ENCODE measurements around the gene SLC35F3. TPM values are rescaled to one million over a fixed set of nuclear protein-coding genes. Genes with fewer than 3 reads are reported as not detected.

SLC35F3 gene
- total RNA-seq, 1 experiment from 2014 or later = 0.94 TPM

DNA sequence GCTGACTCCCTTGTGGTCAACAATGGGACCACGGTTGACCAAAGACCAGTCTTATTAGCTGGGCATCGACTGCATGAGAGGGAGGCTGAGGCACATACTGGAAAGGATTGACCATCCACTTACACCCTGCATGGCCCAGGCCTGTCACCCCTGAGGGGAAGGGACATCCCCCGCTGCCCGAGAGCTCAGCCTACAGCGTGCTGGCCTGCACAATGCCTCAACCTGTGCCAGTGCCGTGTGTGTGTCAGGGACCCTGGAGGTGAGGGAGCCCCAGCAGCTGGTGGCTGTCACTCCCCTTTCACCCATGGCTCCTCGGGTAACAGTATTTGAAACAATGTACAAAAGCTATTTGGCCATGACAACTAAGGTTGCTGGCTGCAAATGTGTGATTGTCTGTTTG, 67.3 kb downstream of the SLC35F3 start (continued):
- TF ChIP-seq, protein P1, sequence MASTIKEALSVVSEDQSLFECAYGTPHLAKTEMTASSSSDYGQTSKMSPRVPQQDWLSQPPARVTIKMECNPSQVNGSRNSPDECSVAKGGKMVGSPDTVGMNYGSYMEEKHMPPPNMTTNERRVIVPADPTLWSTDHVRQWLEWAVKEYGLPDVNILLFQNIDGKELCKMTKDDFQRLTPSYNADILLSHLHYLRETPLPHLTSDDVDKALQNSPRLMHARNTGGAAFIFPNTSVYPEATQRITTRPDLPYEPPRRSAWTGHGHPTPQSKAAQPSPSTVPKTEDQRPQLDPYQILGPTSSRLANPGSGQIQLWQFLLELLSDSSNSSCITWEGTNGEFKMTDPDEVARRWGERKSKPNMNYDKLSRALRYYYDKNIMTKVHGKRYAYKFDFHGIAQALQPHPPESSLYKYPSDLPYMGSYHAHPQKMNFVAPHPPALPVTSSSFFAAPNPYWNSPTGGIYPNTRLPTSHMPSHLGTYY (CRISPR knock-in tag; IDR thresholded peaks at IDR 0.05) = no peak
- TF ChIP-seq OVOL2 (CRISPR knock-in tag; IDR thresholded peaks at IDR 0.05; ENCODE audit: borderline replicate concordance) (no peak), SP1 (CRISPR knock-in tag; conservative IDR thresholded peaks at IDR 0.05) (no peak), NFATC4 (CRISPR knock-in tag; IDR thresholded peaks at IDR 0.05) (no peak), ZNF396 (CRISPR knock-in tag; IDR thresholded peaks at IDR 0.05; ENCODE audit: borderline replicate concordance) (no peak), CBFB (CRISPR knock-in tag; IDR thresholded peaks at IDR 0.05; ENCODE audit: low read depth) (no peak)
- TF ChIP-seq, protein P2, sequence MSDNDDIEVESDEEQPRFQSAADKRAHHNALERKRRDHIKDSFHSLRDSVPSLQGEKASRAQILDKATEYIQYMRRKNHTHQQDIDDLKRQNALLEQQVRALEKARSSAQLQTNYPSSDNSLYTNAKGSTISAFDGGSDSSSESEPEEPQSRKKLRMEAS (CRISPR knock-in tag; IDR thresholded peaks at IDR 0.05) = no peak

DNA sequence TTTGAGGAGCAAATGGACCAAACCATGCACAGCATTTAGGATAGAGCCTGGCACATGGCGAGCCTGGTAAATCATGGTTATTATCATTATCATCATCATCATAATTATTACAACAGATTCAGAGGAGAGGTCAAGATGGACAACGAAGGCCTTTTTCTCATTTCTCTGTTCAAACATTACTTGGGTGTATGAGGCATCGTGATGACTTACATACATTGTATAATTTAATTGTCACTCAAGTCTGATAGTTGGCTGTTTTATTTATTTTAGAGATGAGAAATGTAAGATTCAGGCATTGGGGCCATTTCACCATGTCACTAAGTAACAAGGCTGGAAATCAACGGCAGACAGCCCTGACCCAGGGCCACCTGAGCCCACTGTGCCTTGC, 68.1 kb downstream of the SLC35F3 start:
- Mint-ChIP-seq H3K4me1 (no peaks in the 10 kb centered on the region), H3K27me3 (ENCODE audit: low read depth) (no peaks in the 10 kb centered on the region), H3K9me3 (no peaks in the 10 kb centered on the region), H3K4me3 (no peak overlapping the region), H3K27ac (no peak overlapping the region), H3K36me3 (no peaks in the 10 kb centered on the region)
- POLR2A ChIA-PET = no interaction called here
- CTCF ChIA-PET = interaction anchor here (1.0 kb wide), 3 partner anchors 9 to 117 kb away, joined by 3 to 5 read pairs (median 3); no protein-coding TSS in a partner anchor
- no peak for DNase-seq (ENCODE audit: low spot score)
- ATAC-seq = no peak
- TF ChIP-seq NFYB (CRISPR knock-in tag; conservative IDR thresholded peaks at IDR 0.05; ENCODE audit: low read depth) = no peak
- no peak for TF ChIP-seq FOXJ3 (CRISPR knock-in tag; IDR thresholded peaks at IDR 0.05; ENCODE audit: borderline replicate concordance)
- no peak for TF ChIP-seq SOX15 (CRISPR knock-in tag; IDR thresholded peaks at IDR 0.05)
- TF ChIP-seq ZBTB21 (CRISPR knock-in tag; IDR thresholded peaks at IDR 0.05; ENCODE audit: borderline replicate concordance) = no peak
- TF ChIP-seq, protein P2 (CRISPR knock-in tag; IDR thresholded peaks at IDR 0.05) = no peak
- TF ChIP-seq, protein P3, sequence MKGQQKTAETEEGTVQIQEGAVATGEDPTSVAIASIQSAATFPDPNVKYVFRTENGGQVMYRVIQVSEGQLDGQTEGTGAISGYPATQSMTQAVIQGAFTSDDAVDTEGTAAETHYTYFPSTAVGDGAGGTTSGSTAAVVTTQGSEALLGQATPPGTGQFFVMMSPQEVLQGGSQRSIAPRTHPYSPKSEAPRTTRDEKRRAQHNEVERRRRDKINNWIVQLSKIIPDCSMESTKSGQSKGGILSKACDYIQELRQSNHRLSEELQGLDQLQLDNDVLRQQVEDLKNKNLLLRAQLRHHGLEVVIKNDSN (CRISPR knock-in tag; IDR thresholded peaks at IDR 0.05) = no peak
- TF ChIP-seq ZNF263 (CRISPR knock-in tag; IDR thresholded peaks at IDR 0.05; ENCODE audit: low read depth) = no peak
- TF ChIP-seq, protein P4, sequence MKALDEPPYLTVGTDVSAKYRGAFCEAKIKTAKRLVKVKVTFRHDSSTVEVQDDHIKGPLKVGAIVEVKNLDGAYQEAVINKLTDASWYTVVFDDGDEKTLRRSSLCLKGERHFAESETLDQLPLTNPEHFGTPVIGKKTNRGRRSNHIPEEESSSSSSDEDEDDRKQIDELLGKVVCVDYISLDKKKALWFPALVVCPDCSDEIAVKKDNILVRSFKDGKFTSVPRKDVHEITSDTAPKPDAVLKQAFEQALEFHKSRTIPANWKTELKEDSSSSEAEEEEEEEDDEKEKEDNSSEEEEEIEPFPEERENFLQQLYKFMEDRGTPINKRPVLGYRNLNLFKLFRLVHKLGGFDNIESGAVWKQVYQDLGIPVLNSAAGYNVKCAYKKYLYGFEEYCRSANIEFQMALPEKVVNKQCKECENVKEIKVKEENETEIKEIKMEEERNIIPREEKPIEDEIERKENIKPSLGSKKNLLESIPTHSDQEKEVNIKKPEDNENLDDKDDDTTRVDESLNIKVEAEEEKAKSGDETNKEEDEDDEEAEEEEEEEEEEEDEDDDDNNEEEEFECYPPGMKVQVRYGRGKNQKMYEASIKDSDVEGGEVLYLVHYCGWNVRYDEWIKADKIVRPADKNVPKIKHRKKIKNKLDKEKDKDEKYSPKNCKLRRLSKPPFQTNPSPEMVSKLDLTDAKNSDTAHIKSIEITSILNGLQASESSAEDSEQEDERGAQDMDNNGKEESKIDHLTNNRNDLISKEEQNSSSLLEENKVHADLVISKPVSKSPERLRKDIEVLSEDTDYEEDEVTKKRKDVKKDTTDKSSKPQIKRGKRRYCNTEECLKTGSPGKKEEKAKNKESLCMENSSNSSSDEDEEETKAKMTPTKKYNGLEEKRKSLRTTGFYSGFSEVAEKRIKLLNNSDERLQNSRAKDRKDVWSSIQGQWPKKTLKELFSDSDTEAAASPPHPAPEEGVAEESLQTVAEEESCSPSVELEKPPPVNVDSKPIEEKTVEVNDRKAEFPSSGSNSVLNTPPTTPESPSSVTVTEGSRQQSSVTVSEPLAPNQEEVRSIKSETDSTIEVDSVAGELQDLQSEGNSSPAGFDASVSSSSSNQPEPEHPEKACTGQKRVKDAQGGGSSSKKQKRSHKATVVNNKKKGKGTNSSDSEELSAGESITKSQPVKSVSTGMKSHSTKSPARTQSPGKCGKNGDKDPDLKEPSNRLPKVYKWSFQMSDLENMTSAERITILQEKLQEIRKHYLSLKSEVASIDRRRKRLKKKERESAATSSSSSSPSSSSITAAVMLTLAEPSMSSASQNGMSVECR (CRISPR knock-in tag; IDR thresholded peaks at IDR 0.05; ENCODE audit: borderline replicate concordance) = no peak
- no peak for TF ChIP-seq NR2C2 (CRISPR knock-in tag; IDR thresholded peaks at IDR 0.05)
- no peak for TF ChIP-seq SP1 (CRISPR knock-in tag; conservative IDR thresholded peaks at IDR 0.05)
- TF ChIP-seq JUN (CRISPR knock-in tag; IDR thresholded peaks at IDR 0.05) = no peak
- TF ChIP-seq ZNF121 (CRISPR knock-in tag; IDR thresholded peaks at IDR 0.05) = no peak
- TF ChIP-seq ZNF671 (CRISPR knock-in tag; IDR thresholded peaks at IDR 0.05) = no peak
- TF ChIP-seq, protein P5, sequence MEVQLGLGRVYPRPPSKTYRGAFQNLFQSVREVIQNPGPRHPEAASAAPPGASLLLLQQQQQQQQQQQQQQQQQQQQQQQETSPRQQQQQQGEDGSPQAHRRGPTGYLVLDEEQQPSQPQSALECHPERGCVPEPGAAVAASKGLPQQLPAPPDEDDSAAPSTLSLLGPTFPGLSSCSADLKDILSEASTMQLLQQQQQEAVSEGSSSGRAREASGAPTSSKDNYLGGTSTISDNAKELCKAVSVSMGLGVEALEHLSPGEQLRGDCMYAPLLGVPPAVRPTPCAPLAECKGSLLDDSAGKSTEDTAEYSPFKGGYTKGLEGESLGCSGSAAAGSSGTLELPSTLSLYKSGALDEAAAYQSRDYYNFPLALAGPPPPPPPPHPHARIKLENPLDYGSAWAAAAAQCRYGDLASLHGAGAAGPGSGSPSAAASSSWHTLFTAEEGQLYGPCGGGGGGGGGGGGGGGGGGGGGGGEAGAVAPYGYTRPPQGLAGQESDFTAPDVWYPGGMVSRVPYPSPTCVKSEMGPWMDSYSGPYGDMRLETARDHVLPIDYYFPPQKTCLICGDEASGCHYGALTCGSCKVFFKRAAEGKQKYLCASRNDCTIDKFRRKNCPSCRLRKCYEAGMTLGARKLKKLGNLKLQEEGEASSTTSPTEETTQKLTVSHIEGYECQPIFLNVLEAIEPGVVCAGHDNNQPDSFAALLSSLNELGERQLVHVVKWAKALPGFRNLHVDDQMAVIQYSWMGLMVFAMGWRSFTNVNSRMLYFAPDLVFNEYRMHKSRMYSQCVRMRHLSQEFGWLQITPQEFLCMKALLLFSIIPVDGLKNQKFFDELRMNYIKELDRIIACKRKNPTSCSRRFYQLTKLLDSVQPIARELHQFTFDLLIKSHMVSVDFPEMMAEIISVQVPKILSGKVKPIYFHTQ (CRISPR knock-in tag; IDR thresholded peaks at IDR 0.05) = no peak
- no peak for TF ChIP-seq ZNF317 (CRISPR knock-in tag; IDR thresholded peaks at IDR 0.05; ENCODE audit: borderline replicate concordance, low read depth)
- TF ChIP-seq, protein P6, sequence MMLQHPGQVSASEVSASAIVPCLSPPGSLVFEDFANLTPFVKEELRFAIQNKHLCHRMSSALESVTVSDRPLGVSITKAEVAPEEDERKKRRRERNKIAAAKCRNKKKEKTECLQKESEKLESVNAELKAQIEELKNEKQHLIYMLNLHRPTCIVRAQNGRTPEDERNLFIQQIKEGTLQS (CRISPR knock-in tag; conservative IDR thresholded peaks at IDR 0.05) = no peak
- TF ChIP-seq, protein P7, sequence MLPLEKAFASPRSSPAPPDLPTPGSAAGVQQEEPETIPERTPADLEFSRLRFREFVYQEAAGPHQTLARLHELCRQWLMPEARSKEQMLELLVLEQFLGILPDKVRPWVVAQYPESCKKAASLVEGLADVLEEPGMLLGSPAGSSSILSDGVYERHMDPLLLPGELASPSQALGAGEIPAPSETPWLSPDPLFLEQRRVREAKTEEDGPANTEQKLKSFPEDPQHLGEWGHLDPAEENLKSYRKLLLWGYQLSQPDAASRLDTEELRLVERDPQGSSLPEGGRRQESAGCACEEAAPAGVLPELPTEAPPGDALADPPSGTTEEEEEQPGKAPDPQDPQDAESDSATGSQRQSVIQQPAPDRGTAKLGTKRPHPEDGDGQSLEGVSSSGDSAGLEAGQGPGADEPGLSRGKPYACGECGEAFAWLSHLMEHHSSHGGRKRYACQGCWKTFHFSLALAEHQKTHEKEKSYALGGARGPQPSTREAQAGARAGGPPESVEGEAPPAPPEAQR (CRISPR knock-in tag; IDR thresholded peaks at IDR 0.05) = no peak
- TF ChIP-seq, protein P8, sequence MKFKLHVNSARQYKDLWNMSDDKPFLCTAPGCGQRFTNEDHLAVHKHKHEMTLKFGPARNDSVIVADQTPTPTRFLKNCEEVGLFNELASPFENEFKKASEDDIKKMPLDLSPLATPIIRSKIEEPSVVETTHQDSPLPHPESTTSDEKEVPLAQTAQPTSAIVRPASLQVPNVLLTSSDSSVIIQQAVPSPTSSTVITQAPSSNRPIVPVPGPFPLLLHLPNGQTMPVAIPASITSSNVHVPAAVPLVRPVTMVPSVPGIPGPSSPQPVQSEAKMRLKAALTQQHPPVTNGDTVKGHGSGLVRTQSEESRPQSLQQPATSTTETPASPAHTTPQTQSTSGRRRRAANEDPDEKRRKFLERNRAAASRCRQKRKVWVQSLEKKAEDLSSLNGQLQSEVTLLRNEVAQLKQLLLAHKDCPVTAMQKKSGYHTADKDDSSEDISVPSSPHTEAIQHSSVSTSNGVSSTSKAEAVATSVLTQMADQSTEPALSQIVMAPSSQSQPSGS (CRISPR knock-in tag; IDR thresholded peaks at IDR 0.05; ENCODE audit: borderline replicate concordance, low read depth) = no peak
- no peak for TF ChIP-seq GRHL2 (CRISPR knock-in tag; IDR thresholded peaks at IDR 0.05; ENCODE audit: insufficient replicate concordance, severe bottlenecking)
